Measurements from ENCODE around the gene FAM162A. TPM values are rescaled to one million over a fixed set of nuclear protein-coding genes. Genes with fewer than 3 reads are reported as not detected.
"Not testable (repeated sequence)": the region's sequence is repeated elsewhere in the genome, so short reads cannot be mapped to it uniquely, and the experiment has no call there.

Gene FAM162A
- total RNA-seq = 147 TPM
- long read RNA-seq, transcript FAM162A-203 (5 exons, 3,052 nt) = major isoform, 143 of 161 reads
- long read RNA-seq, partial matches to known transcripts = 7 of 161 reads
- long read RNA-seq, other reads (novel, unspliced or antisense) = 9 of 161 reads

DNA sequence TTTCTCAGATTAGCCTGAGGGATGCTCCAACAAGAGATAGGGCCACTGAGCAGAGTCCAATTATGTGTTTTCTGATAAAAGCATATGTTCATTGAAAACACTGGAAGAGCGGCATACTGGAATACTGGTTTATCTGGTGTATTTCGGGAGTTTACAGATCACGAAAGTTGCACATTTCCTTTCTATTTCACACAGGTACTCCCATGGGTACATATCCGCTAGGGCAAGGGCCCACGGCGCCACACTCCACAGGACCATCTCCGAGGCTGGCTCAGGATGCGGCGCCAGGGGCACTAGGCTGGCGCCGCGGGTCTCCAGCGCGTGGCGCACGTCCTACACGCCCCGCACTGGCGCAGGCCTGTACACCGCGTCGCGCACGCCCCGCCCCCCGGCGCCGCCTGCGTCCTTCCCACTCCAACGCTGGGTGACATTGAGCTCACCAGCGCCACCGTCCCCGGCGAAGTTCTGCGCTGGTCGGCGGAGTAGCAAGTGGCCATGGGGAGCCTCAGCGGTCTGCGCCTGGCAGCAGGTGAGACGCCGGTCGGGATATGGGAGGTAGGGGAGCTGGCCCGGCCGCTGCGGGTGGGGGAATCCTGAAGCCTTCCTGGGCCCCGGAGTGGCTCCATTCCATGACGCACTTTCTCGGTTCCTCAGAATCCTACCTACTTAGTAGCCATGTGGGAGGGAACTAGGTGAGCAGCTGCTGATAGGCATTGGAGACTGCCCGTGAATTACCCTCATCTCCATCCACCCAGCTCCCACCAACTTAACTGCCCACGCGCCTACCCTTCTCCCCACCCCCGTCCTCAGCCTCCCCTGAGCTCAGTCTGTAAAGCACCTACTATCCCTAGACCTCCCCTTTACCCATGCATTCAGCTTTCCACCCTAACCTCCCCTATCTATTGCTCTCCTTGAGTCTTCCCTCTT, at the start of gene FAM162A:
Gene FAM162A (plus strand): TSS at position 412 of the 927 bp plus-strand sequence. CDS start 84 bp downstream, at position 496.
- peak; percentile 98 for ATAC-seq
- intact Hi-C loops (cut with micrococcal nuclease) = no loop called here

DNA sequence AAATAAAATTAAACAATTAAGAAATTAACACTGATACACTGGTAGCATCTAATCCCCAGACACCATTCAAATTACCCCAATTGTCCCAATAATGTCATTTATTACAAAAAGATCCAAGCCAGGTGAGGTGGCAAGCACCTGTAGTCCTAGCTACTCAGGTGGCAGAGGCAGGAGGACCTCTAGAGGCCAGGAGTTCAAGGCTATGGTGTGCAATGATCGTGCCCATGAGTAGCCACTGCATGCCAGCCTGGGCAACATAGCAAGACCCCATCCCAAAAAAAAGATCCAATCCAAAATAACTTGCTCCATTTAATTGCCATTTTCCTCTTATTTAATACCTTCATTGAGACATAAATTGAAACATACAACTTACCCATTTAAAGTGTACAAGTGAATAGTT, 41.2 kb upstream of the FAM162A start:
- no peak for DNase-seq
- intact Hi-C loops (cut with micrococcal nuclease) = no loop called here
- ATAC-seq = no peak

More for the DNA sequence above, at the start of gene FAM162A:
- DNase-seq = peak; percentile 99

- ATAC-seq (no peak), DNase-seq (no peak)
- intact Hi-C loops (cut with micrococcal nuclease) = no loop called here
Observed at GRCh38 chr3:122343654-122344053, 40.3 kb upstream of the FAM162A start.

DNA sequence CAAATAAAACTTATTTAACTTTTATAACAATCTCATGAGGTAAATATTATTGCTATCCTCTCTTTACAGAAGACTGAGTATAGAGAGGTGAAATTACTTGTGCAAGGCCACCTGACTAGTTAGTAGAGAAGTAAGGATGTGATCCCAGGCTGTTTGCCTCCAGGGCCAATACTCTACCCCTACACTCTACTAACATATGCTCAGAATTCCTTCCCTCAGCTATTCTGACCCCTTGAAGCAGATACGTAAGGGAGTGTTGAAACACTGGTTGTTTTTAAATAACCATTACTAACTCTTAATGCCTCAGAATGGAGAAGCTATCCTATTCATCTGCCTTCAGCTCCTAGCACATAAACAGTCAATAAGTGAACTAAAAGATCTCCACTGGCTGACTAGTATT, 34.8 kb upstream of the FAM162A start:
- intact Hi-C loops (cut with micrococcal nuclease) = no loop called here
- DNase-seq (no peak), ATAC-seq (no peak)

- no peak for ATAC-seq
- DNase-seq = no peak
- intact Hi-C loops (cut with micrococcal nuclease) = no loop called here
Observed at GRCh38 chr3:122350814-122351418, 33.1 kb upstream of the FAM162A start.

GRCh38 chr3:122351612-122352011, 32.4 kb upstream of the FAM162A start:
- intact Hi-C loops (cut with micrococcal nuclease) = no loop called here
- DNase-seq = no peak
- no peak for ATAC-seq

DNA sequence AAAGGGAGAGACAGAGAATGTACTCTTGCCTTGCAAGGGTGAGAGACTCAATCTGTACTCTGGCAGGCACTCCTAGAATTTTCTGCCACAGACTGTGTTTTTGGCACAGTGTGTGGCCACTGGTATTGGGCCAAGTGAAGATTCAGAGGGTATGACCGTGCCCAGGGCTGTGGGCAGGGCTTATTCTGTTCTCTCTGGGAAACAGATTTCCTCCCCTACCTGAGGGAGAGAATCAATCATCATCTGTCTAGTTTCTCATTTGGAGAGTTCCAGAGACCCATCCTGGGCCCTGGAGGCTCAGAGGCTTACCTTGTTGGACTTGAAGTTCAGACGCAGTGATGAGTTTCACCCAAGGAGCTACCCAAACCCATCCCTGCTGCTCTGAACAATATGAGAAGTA, 30.8 kb upstream of the FAM162A start:
- intact Hi-C loops (cut with micrococcal nuclease) = no loop called here
- peak; percentile 45 for ATAC-seq

GRCh38 chr3:122353893-122354401, 30.0 kb upstream of the FAM162A start:
- intact Hi-C loops (cut with micrococcal nuclease) = no loop called here
- ATAC-seq = no peak
- DNase-seq = no peak

More for the DNA sequence above, 30.8 kb upstream of the FAM162A start:
- DNase-seq = no peak

GRCh38 chr3:122355612-122356011, 28.4 kb upstream of the FAM162A start:
- ATAC-seq (no peak), DNase-seq (no peak)
- intact Hi-C loops (cut with micrococcal nuclease) = no loop called here

DNA sequence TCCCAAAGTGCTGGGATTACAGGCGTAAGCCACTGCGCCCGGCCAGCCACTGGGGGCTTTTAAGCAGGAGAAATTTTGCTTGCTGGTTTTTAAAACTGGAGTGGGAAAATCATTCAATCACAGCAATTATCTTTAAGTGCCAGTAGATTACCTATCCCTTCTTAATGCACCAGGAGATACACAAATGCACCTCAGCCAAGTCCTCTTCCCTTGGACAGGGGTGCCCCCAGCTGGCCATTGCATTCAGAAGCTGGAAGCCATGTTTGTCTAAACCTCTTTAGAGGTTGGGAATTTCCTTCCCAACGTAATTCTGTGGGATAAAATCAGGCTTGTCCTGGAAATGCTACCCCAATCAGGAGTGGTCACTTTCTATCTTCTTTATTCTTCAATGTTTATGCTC, 27.6 kb upstream of the FAM162A start:
- DNase-seq = peak; percentile 29
- intact Hi-C loops (cut with micrococcal nuclease) = no loop called here
- ATAC-seq = no peak

DNA sequence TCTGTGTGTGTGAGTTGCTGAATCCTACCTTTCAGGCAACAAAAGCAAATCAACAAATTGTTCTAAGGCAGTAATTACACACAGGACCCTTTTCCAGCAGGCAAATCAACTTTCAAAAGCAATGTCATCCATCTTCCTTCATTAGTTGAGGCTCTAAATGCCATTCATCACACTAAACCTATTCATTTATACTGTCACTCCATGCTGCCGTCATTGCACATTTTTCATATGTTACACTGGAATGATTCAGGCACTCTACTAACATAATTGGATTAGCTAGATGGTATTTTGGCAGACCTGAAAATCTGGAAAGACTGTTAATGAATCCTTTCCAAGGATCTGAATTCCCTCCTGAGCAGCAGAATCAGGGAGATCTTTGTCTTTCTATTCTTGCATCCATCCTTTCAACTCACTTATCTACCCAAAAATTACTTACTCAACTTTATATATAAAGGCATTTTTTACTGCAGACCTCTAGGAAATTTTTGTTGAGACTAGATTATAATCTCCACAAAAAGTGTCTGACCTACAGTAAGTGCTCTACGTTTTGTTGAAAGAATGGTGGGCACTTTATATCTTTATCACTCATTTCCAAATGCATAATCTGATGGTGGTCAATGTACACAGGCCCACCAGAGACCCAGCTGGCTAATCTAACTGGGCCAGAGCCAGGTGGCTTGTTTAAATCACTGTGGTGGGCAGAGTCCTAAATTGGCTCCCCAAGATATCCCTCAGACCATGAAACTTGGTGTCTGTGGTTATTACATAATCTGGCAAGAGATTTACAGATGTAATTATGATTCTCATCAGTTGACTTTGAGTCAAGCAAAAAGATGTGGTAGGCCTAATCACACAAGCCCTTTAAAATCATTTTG, 25.9 kb upstream of the FAM162A start:
- ATAC-seq (no peak), DNase-seq (no peak)
- intact Hi-C loops (cut with micrococcal nuclease) = no loop called here

DNA sequence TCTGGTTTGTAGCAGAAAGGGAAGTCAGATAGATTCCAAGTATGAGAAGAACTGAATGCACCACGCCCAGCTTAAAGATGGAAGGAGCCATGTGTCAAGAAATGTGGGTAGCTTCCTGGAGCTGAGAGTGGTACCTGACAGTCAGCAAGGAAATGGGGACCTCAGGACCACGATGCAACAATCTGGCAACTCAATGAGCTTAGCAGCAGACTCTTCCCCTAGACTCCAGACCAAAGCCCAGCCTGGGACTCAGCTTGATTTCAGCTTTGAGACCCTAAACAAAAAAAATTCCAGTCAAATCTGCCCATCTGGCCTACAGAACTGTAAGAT, 25.3 kb upstream of the FAM162A start:
- intact Hi-C loops (cut with micrococcal nuclease) = no loop called here
- DNase-seq = no peak
- ATAC-seq = no peak

GRCh38 chr3:122362026-122362425, 22.0 kb upstream of the FAM162A start:
- no peak for DNase-seq
- no peak for ATAC-seq
- intact Hi-C loops (cut with micrococcal nuclease) = no loop called here

DNA sequence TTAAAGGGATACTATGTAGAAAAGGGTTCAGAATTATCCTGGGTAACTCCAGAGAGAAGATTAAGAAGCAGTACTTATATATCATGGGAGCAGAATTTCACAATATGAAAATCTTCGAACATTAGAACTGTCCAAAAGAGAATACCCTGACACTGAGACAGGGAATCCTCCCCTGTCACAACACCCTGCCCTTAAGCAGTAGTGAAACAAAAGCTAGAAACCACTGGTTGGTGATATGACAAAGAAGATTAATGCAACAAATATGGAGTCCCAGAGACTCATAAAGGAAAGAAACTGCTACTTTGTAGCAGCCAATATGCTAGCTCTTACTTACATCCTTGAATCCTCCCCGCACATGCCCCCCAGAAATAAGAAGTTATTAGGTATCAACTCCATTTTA, 19.5 kb upstream of the FAM162A start:
- intact Hi-C loops (cut with micrococcal nuclease) = no loop called here
- ATAC-seq (no peak), DNase-seq (no peak)

DNA sequence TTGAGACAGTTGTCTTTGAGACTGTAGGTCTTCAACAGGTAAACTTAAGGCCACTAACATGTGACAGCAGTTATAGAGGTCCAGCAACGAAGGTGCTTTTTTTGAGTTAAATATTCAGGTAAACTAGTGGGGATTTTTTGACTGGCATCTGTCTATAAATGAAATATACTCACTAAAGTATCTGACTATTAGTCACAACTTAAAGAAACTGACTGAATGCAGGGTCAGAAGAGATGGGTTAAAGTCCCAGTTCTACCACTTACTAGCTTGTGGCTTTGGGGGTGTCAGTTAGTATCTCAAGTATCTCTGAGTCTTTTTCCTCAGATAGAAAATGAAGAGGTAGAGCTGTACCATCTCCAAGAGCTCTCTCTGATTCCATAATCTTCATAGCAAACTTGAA, 18.9 kb upstream of the FAM162A start:
- ATAC-seq (no peak), DNase-seq (no peak)
- intact Hi-C loops (cut with micrococcal nuclease) = no loop called here

GRCh38 chr3:122365582-122366378, 18.2 kb upstream of the FAM162A start:
- DNase-seq; ATAC-seq; intact Hi-C loops (cut with micrococcal nuclease): not testable (repeated sequence)

GRCh38 chr3:122366379-122366749, 17.6 kb upstream of the FAM162A start:
- DNase-seq = no peak
- intact Hi-C loops (cut with micrococcal nuclease) = no loop called here
- ATAC-seq = no peak

DNA sequence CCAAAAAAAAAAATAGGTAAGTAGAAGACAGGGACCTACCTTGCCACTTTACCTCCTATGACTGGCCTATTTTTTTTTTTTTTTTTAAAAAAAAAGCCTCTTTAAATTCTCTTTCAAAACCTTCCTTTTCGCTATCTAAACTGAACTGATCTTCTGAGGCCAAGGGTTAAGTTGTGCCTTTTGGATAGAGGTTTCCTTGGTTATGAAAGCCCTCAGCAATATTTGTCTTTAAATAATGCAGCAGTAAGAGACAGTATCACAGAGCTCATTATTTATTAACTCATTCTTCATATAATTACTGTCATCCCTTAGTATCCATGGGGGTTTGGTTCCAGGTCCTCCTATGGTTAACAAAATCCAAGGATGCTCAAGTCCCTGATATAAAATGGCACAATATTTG, 9.9 kb upstream of the FAM162A start:
- DNase-seq (no peak), ATAC-seq (no peak)
- intact Hi-C loops (cut with micrococcal nuclease) = no loop called here

DNA sequence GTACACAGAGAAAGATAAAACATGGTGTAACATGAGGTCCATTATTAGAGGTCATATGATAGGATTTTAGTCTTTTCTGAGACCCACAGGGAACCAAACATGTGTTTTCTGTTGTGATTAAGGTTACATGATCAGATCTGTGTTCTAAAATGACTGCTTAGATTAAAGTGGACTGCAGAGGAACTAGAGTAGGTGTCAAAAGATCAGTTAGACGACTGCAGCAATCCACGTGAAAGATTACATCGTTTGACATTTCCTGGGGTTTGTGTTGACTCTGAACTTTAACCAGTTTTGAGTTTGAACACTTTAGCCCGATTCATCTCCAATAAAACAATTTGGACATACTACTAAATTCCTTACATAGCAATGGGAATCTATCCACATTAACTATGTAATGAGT, 6.0 kb upstream of the FAM162A start:
- intact Hi-C loops (cut with micrococcal nuclease) = no loop called here
- ATAC-seq = no peak
- no peak for DNase-seq

All from left ventricle myocardium superior (tissue), 1 donor.